ENCODE results near the gene B3GALT6.

Gene B3GALT6

DNA sequence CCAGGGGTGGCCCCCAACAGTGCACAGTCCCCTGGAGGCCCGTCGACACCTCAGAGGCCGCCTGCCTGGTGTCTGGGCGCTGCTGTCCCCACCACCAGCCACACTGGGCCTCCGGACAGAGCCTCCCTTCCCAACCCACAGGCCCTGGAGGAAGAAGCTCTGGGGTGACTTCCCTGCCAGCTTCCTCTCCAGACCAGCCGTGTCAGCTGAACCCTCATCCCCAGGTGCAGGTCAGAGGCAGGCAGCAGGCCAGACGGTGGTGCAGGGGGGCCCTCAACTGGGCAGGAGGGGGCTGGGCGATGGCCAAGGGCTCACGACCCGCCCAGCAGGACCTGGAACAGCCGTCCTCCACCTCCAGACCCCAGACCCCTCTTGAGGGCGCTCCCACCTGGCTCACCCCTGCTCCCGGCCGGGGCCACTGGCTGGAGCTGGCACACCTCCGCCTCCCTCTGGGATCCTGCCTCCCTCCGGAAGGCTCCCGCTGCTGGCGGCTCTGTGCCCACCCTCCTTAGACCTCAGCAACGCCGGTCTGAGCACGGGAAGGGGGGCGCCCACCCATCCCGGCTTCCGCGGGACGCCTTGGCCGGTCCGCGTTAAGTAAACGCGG is 26.2 kb upstream of the B3GALT6 start:
- no peak for TF ChIP-seq TCF12 (IDR thresholded peaks at IDR 0.05; ENCODE audit: low read depth)
- no peak for TF ChIP-seq ZBTB7A (IDR thresholded peaks at IDR 0.05; ENCODE audit: low read depth)
- no peak for TF ChIP-seq CEBPB (IDR thresholded peaks at IDR 0.05)

DNA sequence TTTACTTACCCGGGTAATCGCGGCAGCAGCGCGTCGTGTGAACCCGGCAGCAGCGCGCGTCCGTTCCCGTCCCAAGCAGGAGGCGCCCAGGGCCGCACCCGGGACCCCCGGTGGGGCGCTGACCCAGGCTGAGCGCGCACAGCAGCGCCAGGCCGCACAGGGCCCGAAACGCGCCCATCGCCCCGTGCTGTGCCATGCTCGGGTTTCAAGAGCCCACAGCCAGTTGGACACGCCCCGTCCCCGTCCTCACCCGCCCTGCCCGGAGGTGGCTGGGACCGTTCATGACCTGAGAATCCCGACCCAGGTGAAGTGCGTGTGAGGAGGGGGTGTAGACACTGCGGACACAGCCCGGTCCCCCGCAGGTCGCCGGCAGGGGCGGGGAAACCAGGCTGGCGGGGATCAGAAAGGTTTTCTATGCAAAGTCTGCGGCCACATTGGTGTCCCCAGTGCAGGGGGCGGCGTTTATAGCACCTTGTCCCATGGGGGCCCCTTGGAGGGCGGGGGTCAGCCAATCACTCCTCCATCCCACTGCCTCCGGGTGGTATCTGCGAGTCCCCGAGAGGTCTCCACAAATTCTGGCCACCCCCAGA is 25.6 kb upstream of the B3GALT6 start, which contains the start of gene TNFRSF18:
Gene TNFRSF18 (minus strand): TSS at position 217 of the 590 bp plus-strand sequence. CDS start 21 bp downstream, at position 196.
- no peak for TF ChIP-seq YY1 (IDR thresholded peaks at IDR 0.05; ENCODE audit: low read depth)
- peak; percentile 32; the same call in 1 of the 2 replicates for TF ChIP-seq TCF12 (IDR thresholded peaks at IDR 0.05; ENCODE audit: low read depth)
- no peak for TF ChIP-seq NFIC (IDR thresholded peaks at IDR 0.05)
- TF ChIP-seq ZBTB7A (IDR thresholded peaks at IDR 0.05; ENCODE audit: low read depth), result peak; percentile 91
- no peak for TF ChIP-seq CEBPB (IDR thresholded peaks at IDR 0.05)
- TF ChIP-seq EP300 (IDR thresholded peaks at IDR 0.05; ENCODE audit: borderline replicate concordance), result peak; percentile 56; the same call in 1 of the 2 replicates

DNA sequence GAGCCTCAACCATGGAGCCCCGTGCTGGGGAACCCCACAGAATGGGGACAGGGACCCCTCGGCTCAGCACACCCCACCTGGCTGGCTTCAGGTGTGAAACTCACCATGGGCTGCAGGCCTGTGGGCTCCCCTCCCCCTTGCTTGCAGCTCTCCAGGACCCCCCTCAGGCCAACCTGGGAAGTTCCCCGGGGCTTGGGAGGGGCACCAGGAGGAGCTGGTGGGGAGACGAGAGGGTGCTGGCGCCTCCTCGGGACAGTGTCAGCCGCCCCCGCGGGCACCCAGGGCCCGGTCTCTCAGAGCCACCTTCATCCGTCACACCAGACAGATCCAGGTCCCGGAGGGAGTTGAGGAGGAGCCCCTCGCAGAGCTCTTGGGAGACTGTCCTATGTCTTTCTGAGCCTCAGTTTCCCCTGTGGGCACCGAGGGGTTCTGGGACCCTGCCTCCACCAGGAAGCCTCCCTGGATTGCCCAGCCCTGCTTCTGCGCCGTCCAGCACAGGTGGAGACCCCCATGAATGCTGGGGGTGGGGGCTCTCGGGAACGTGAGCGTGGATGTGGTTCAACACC is 25.0 kb upstream of the B3GALT6 start:
- TF ChIP-seq RAD21 (IDR thresholded peaks at IDR 0.05; ENCODE audit: low read depth) (no peak), EGR1 (IDR thresholded peaks at IDR 0.05) (no peak), NFIC (IDR thresholded peaks at IDR 0.05) (no peak), TEAD4 (IDR thresholded peaks at IDR 0.05) (no peak)

DNA sequence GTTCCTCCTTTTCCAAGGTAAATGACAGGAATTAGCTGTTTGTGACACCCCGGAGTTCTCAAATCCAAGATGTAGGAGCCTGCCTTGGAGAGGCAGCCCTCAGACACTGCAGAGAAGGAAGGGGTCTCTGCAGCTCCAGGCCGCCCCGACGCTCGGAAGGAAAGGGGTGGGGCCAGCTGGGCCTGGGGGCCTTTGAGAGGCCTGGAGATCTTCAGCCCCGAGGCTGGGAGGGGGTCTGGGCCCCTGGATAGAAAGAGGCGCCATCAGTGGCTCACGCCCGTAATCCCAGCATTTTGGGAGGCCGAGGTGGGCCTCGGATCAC is 24.5 kb upstream of the B3GALT6 start:
- TF ChIP-seq EP300 (IDR thresholded peaks at IDR 0.05; ENCODE audit: borderline replicate concordance) (no peak), CEBPB (IDR thresholded peaks at IDR 0.05) (no peak), EGR1 (IDR thresholded peaks at IDR 0.05) (no peak), ZBTB7A (IDR thresholded peaks at IDR 0.05; ENCODE audit: low read depth) (no peak), RAD21 (IDR thresholded peaks at IDR 0.05; ENCODE audit: low read depth) (no peak), TCF12 (IDR thresholded peaks at IDR 0.05; ENCODE audit: low read depth) (no peak), NFIC (IDR thresholded peaks at IDR 0.05) (no peak), FOXM1 (IDR thresholded peaks at IDR 0.05; ENCODE audit: borderline replicate concordance, low read depth) (no peak), YY1 (IDR thresholded peaks at IDR 0.05; ENCODE audit: low read depth) (no peak), TAF1 (IDR thresholded peaks at IDR 0.05; ENCODE audit: low read depth) (no peak)
- TF ChIP-seq, protein P1, sequence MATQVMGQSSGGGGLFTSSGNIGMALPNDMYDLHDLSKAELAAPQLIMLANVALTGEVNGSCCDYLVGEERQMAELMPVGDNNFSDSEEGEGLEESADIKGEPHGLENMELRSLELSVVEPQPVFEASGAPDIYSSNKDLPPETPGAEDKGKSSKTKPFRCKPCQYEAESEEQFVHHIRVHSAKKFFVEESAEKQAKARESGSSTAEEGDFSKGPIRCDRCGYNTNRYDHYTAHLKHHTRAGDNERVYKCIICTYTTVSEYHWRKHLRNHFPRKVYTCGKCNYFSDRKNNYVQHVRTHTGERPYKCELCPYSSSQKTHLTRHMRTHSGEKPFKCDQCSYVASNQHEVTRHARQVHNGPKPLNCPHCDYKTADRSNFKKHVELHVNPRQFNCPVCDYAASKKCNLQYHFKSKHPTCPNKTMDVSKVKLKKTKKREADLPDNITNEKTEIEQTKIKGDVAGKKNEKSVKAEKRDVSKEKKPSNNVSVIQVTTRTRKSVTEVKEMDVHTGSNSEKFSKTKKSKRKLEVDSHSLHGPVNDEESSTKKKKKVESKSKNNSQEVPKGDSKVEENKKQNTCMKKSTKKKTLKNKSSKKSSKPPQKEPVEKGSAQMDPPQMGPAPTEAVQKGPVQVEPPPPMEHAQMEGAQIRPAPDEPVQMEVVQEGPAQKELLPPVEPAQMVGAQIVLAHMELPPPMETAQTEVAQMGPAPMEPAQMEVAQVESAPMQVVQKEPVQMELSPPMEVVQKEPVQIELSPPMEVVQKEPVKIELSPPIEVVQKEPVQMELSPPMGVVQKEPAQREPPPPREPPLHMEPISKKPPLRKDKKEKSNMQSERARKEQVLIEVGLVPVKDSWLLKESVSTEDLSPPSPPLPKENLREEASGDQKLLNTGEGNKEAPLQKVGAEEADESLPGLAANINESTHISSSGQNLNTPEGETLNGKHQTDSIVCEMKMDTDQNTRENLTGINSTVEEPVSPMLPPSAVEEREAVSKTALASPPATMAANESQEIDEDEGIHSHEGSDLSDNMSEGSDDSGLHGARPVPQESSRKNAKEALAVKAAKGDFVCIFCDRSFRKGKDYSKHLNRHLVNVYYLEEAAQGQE (IDR thresholded peaks at IDR 0.05; ENCODE audit: low read depth), result no peak

DNA sequence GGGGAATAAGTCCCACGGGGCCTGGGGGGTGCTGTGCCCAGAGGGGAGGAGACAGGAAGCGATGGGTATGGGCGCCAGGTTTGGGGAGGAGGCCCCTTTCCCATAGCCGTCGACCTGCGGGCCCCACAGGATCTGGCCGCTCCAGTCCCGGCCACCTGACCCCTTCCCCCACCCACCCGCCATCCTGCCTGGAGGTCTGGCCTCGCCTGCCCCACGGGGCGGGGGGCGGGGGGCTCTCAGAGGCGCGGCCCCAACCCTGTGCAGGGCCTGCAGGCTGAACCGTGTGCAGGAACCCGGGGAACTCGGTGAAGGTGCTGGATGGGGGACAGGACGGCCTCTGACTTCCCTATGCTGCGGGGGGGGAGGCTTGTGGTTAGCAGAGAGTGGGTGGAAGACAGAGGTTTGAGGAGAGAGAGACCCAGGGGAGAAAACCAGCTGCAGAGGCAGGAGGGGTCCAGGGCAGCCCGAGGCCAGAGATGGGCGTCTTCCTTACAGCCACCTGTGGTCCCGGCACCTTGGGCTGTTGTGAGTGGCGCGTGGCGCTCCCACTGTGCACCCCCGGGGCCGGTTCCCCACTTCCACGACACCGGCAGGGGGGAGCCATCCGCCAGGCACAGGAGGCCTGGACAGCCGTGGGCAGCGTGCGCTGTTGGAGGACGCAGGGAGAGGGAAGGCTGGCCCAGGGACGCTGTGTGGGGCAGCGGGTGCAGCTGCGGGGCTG is 23.2 kb upstream of the B3GALT6 start:
- TF ChIP-seq CREB1 (IDR thresholded peaks at IDR 0.05; ENCODE audit: low read depth) (no peak), ZBTB7A (IDR thresholded peaks at IDR 0.05; ENCODE audit: low read depth) (no peak)

DNA sequence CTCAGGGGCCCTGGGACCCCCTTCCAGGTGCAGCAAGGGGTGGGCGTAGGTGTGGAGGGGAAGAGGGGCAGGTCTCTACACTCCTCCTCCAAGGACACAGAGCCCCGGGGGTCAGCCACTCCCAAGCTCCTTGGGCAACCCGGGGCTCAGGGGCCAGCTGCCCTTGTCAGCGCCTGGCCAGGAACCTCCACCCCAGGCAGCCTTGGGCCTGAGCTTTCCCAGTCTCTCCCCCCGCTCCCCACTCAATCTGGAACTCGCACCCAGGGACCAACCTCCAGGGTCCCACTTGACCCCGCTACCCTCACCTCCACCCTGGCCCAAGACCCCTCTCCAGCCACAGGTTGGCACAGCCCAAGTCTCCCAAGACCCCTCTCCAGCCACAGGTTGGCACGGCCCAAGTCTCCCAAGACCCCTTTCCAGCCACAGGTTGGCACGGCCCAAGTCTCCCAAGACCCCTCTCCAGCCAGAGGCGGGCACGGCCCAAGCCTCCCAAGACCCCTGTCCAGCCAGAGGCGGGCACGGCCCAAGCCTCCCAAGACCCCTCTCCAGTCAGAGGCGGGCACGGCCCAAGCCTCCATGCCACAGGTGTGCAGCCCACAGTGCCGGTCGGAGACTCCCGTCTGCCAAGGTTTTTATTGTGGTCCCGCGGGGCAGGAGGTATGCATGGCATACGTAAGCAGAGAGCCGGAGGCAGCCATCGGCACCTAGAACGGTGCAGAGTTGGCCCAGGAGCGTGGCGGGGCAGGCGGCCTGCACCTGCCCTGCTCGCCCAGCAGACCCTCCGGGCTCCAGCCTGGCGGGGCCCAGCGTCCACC is 21.1 kb upstream of the B3GALT6 start:
- no peak for TF ChIP-seq YY1 (IDR thresholded peaks at IDR 0.05; ENCODE audit: low read depth)
- no peak for TF ChIP-seq CEBPB (IDR thresholded peaks at IDR 0.05)

DNA sequence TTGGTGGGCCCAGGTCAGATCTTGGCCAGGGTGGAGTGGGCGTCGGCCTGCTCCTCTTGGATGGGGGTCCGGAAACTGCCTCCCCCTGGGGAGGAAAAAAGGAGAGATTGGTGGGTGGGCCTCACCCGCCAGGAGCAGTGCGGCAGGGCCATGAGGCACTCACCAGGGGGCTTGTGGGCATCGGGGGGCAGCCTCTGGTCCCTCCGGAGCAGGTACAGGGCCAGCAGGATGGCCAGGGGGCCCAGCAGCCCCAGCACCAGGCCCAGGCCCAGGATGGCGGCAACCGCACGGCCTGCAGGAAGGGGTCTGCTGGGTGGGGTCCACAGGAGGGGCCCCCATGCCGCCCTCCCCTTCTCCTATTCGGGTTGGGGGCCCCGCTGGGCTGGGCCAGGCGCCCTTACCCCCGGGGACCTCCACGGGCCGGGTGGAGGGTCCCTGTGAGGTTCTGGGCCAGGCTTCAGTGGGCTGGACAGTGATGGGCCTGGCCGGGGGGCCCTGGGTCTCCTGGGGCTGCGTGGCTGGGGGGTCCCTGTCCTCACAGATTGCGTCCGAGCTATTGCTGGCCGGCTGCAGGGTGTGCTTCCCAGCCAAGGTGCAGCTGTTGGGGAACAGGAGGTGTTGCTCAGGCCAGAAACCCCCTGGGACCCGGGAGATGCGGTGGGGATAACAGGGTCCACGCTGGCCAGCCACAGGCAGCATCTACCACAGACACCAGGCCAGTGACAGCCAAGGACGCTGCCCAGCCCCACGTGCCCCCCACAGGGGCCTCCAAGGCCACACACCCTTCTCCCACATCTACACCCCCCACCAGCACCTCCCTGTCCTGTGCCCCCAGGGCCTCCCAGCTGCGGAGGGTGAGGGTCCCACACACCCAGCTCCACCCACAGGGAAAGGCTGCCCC is 20.2 kb upstream of the B3GALT6 start:
- TF ChIP-seq CREB1 (IDR thresholded peaks at IDR 0.05; ENCODE audit: low read depth) (no peak), ZBTB7A (IDR thresholded peaks at IDR 0.05; ENCODE audit: low read depth) (peak; percentile 32; the same call in 1 of the 2 replicates), YY1 (IDR thresholded peaks at IDR 0.05; ENCODE audit: low read depth) (no peak), EGR1 (IDR thresholded peaks at IDR 0.05) (no peak), RAD21 (IDR thresholded peaks at IDR 0.05; ENCODE audit: low read depth) (no peak)

DNA sequence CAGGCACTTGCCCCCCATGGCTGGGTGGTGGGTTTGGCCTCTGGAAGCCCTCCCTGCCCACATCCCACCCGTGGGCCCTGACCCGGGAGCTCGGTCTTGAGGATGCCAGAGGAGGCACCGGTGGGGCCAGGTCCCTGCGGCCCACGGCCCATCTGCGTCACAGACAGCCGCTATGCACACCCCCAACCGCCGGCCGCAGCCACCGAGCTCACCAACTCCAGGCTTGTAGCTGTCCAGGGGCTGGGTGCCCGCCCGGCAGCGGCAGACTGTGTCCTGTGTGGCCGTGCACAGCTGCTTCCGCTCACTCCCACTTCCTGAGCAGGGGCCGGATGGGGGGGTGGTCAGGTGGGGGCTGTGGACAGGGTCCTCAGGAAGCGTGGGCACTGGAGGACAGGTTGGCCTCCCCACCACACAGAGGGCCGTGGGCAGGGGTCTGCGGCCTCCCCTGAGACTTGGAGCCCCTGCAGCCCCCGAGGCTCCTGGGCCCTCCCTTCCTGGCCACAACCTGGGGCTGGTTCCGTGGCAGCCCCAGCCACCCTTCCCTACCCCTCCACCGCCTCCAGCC is 19.2 kb upstream of the B3GALT6 start:
- TF ChIP-seq RAD21 (IDR thresholded peaks at IDR 0.05; ENCODE audit: low read depth) (no peak), EGR1 (IDR thresholded peaks at IDR 0.05) (no peak), CREB1 (IDR thresholded peaks at IDR 0.05; ENCODE audit: low read depth) (no peak), FOXM1 (IDR thresholded peaks at IDR 0.05; ENCODE audit: borderline replicate concordance, low read depth) (no peak), TEAD4 (IDR thresholded peaks at IDR 0.05) (no peak), ZBTB7A (IDR thresholded peaks at IDR 0.05; ENCODE audit: low read depth) (no peak), CEBPB (IDR thresholded peaks at IDR 0.05) (no peak), TCF12 (IDR thresholded peaks at IDR 0.05; ENCODE audit: low read depth) (no peak), TAF1 (IDR thresholded peaks at IDR 0.05; ENCODE audit: low read depth) (no peak), YY1 (IDR thresholded peaks at IDR 0.05; ENCODE audit: low read depth) (no peak)
- TF ChIP-seq, protein P2, sequence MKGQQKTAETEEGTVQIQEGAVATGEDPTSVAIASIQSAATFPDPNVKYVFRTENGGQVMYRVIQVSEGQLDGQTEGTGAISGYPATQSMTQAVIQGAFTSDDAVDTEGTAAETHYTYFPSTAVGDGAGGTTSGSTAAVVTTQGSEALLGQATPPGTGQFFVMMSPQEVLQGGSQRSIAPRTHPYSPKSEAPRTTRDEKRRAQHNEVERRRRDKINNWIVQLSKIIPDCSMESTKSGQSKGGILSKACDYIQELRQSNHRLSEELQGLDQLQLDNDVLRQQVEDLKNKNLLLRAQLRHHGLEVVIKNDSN (IDR thresholded peaks at IDR 0.05), result no peak
- TF ChIP-seq, protein P1 (IDR thresholded peaks at IDR 0.05; ENCODE audit: low read depth), result no peak
- TF ChIP-seq, protein P3, sequence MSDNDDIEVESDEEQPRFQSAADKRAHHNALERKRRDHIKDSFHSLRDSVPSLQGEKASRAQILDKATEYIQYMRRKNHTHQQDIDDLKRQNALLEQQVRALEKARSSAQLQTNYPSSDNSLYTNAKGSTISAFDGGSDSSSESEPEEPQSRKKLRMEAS (IDR thresholded peaks at IDR 0.05), result no peak
